NCI-H345 treated with DMSO at 0.1 percent for 48 hours (cell line): ENCODE measurements around the gene SDK2.
A peak's percentile ranks its signal among the peaks of the same experiment; 100 is the strongest.
"Not testable (repeated sequence)": the region's sequence is repeated elsewhere in the genome, so short reads cannot be mapped to it uniquely, and the experiment has no call there.

ENCODE experiments used
- DNase-seq: peaks from one replicate; lab custom pipeline; 2025; ENCODE audit not compliant: unreplicated experiment; lab: John Stamatoyannopoulos, UW

SDK2 gene

GRCh38 chr17:73337330-73337710 is 306.9 kb downstream of the SDK2 start:
- no peak for DNase-seq

- DNase-seq: no peak
These were observed 307.6 kb downstream of the SDK2 start for GRCh38 chr17:73336408-73337329.

- DNase-seq: peak; percentile 96
These were observed 308.4 kb downstream of the SDK2 start for GRCh38 chr17:73335591-73336407.

GRCh38 chr17:73334771-73335513 is 309.3 kb downstream of the SDK2 start:
- peak; percentile 92 for DNase-seq

- not testable (repeated sequence) for DNase-seq
These were observed 310.8 kb downstream of the SDK2 start for GRCh38 chr17:73333445-73333844.

GRCh38 chr17:73331060-73331459 is 313.2 kb downstream of the SDK2 start:
- DNase-seq: no peak

GRCh38 chr17:73327676-73328075 is 316.6 kb downstream of the SDK2 start:
- no peak for DNase-seq

GRCh38 chr17:73325527-73325842 is 318.8 kb downstream of the SDK2 start:
- no peak for DNase-seq

- DNase-seq: no peak
These were observed 319.3 kb downstream of the SDK2 start for GRCh38 chr17:73324711-73325526.

GRCh38 chr17:73324160-73324475 is 320.1 kb downstream of the SDK2 start:
- no peak for DNase-seq

GRCh38 chr17:73323409-73324159 is 320.7 kb downstream of the SDK2 start:
- no peak for DNase-seq

GRCh38 chr17:73320601-73321264 is 323.5 kb downstream of the SDK2 start:
- no peak for DNase-seq

GRCh38 chr17:73319766-73320165 is 324.5 kb downstream of the SDK2 start:
- no peak for DNase-seq

GRCh38 chr17:73318836-73319235 is 325.4 kb downstream of the SDK2 start:
- DNase-seq: peak; percentile 21

- DNase-seq: no peak
These were observed 325.8 kb downstream of the SDK2 start for GRCh38 chr17:73318427-73318813.

GRCh38 chr17:73317513-73318426 is 326.5 kb downstream of the SDK2 start:
- no peak for DNase-seq

GRCh38 chr17:73316919-73317505 is 327.2 kb downstream of the SDK2 start:
- DNase-seq: no peak

GRCh38 chr17:73315471-73315870 is 328.8 kb downstream of the SDK2 start:
- no peak for DNase-seq
